ENCODE results near the gene OSBPL5.
"Not testable (repeated sequence)": the region's sequence is repeated elsewhere in the genome, so short reads cannot be mapped to it uniquely, and the experiment has no call there.

OSBPL5 gene

GRCh38 chr11:3180869-3181268 lies 15.8 kb upstream of the OSBPL5 start:
- no peak for DNase-seq

- no peak for DNase-seq
Measured at GRCh38 chr11:3178349-3178748, 13.2 kb upstream of the OSBPL5 start.

GRCh38 chr11:3177931-3178330 lies 12.8 kb upstream of the OSBPL5 start:
- no peak for DNase-seq

GRCh38 chr11:3176487-3176886 lies 11.4 kb upstream of the OSBPL5 start:
- DNase-seq = no peak

- DNase-seq = no peak
Measured at GRCh38 chr11:3175194-3175593, 10.1 kb upstream of the OSBPL5 start.

GRCh38 chr11:3174387-3174786 lies 9.3 kb upstream of the OSBPL5 start:
- no peak for DNase-seq

- no peak for DNase-seq
Measured at GRCh38 chr11:3173795-3174194, 8.7 kb upstream of the OSBPL5 start.

GRCh38 chr11:3171931-3172560 lies 6.9 kb upstream of the OSBPL5 start:
- no peak for DNase-seq

GRCh38 chr11:3170756-3171650 lies 5.9 kb upstream of the OSBPL5 start:
- no peak for DNase-seq

- DNase-seq = no peak
Measured at GRCh38 chr11:3170044-3170755, 5.1 kb upstream of the OSBPL5 start.

- DNase-seq = no peak
Measured at GRCh38 chr11:3169255-3170043, 4.3 kb upstream of the OSBPL5 start.

GRCh38 chr11:3168742-3169254 lies 3.7 kb upstream of the OSBPL5 start:
- not testable (repeated sequence) for DNase-seq

GRCh38 chr11:3167143-3168119 lies 2.3 kb upstream of the OSBPL5 start:
- no peak for DNase-seq

- DNase-seq = no peak
Measured at GRCh38 chr11:3166268-3167142, 1.4 kb upstream of the OSBPL5 start.

- DNase-seq = no peak
Measured at GRCh38 chr11:3165916-3166267, 782 bp upstream of the OSBPL5 start.

GRCh38 chr11:3164552-3165151 lies 458 bp downstream of the OSBPL5 start:
- no peak for DNase-seq

GRCh38 chr11:3164138-3164551 lies 965 bp downstream of the OSBPL5 start:
- DNase-seq = no peak

- DNase-seq = no peak
Measured at GRCh38 chr11:3163241-3163981, 1.7 kb downstream of the OSBPL5 start.
